ENCODE measurements around the gene CLASP1. TPM values are rescaled to one million over a fixed set of nuclear protein-coding genes. Genes with fewer than 3 reads are reported as not detected.
A peak's percentile ranks its signal among the peaks of the same experiment; 100 is the strongest.

CLASP1 gene
- total RNA-seq, 2 experiments from 2014 or later, result 58.0 to 58.5 TPM

DNA sequence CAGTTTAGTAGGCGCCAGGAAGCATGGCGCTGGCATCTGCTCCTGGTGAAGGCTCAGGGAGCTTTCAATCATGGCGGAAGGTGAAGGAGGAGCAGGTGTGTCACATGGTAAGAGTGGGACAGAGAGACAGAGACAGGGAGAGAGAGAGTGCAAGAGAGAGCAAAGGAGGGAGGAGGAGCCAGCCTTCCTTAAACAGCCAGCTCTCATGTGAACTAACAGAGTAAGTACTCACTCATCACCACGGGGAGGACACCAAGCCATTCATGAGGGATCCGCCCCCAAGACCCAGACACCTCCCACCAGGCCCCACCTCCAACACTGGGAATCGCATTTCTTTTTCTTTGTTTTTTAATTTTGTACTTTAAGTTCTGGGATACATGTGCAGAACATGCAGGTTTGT is 40.8 kb upstream of the CLASP1 start:
- H3K27me3 ChIP-seq (ENCODE audit: control insufficient read depth in 1 of 2, insufficient read depth in 2 of 2, low read length in 2 of 2), result no peaks in the 10 kb centered on the region
- ChIA-PET POLR2A (no interaction called here), CTCF (no interaction called here)
- ATAC-seq (ENCODE audit: poor library complexity), result no peak
- DNase-seq, result no peak
- no peak overlapping the region for H3K4me3 ChIP-seq (ENCODE audit: low read length)
- no peak overlapping the region for H3K27ac ChIP-seq (ENCODE audit: low read depth in 1 of 2, low read length in 2 of 2)
- no peaks in the 10 kb centered on the region for H3K36me3 ChIP-seq (ENCODE audit: insufficient read depth, low read length)
- Mint-ChIP-seq H3K9me3 (no peaks in the 10 kb centered on the region), H3K27me3 (no peaks in the 10 kb centered on the region), H3K27ac (no peak overlapping the region), H3K36me3 (ENCODE audit: low read depth) (no peaks in the 10 kb centered on the region), H3K4me3 (no peak overlapping the region), H3K4me1 (ENCODE audit: low read depth) (no peaks in the 10 kb centered on the region)
- no peaks in the 10 kb centered on the region for H3K9me3 ChIP-seq (ENCODE audit: control insufficient read depth in 1 of 2, insufficient read depth in 1 of 2, low read length in 2 of 2)
- intact Hi-C loops (cut with DNase I, micrococcal nuclease), result no loop called here
- no peaks in the 10 kb centered on the region for H3K4me1 ChIP-seq (ENCODE audit: insufficient read depth, low read length)
- TF ChIP-seq, protein P1, sequence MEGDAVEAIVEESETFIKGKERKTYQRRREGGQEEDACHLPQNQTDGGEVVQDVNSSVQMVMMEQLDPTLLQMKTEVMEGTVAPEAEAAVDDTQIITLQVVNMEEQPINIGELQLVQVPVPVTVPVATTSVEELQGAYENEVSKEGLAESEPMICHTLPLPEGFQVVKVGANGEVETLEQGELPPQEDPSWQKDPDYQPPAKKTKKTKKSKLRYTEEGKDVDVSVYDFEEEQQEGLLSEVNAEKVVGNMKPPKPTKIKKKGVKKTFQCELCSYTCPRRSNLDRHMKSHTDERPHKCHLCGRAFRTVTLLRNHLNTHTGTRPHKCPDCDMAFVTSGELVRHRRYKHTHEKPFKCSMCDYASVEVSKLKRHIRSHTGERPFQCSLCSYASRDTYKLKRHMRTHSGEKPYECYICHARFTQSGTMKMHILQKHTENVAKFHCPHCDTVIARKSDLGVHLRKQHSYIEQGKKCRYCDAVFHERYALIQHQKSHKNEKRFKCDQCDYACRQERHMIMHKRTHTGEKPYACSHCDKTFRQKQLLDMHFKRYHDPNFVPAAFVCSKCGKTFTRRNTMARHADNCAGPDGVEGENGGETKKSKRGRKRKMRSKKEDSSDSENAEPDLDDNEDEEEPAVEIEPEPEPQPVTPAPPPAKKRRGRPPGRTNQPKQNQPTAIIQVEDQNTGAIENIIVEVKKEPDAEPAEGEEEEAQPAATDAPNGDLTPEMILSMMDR (IDR thresholded peaks at IDR 0.05), result no peak

DNA sequence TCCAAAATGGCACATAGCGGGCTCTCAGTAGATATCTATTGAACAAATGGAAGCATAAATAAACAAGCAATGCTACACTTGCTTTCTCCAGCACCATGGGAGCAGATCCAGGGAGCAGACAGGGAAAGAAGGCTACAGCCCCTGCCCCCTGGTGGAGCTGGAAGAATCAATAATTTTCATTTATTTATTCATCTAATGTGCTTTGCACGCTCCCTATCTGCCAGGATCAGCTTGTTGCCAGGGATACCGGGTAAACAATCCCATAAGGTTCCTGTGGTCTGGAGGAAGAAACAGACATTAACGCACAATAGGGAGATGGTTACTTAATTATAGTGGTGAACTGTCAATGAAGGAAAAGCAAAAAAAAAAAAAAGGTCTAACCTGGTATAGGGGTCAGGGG is 40.1 kb upstream of the CLASP1 start:
- CTCF ChIA-PET, result interaction anchor here (0.9 kb wide), 1 partner anchor 32 kb away, joined by 3 read pairs; no protein-coding TSS in a partner anchor
- H3K36me3 Mint-ChIP-seq (ENCODE audit: low read depth), result peaks cover under 1% of the 10 kb centered on the region
- Histone ChIP-seq H3K9me3 (ENCODE audit: control insufficient read depth in 1 of 2, insufficient read depth in 1 of 2, low read length in 2 of 2) (no peaks in the 10 kb centered on the region), H3K36me3 (ENCODE audit: insufficient read depth, low read length) (no peaks in the 10 kb centered on the region), H3K4me1 (ENCODE audit: insufficient read depth, low read length) (no peaks in the 10 kb centered on the region), H3K27me3 (ENCODE audit: control insufficient read depth in 1 of 2, insufficient read depth in 2 of 2, low read length in 2 of 2) (no peaks in the 10 kb centered on the region), H3K27ac (ENCODE audit: low read depth in 1 of 2, low read length in 2 of 2) (no peak overlapping the region), H3K4me3 (ENCODE audit: low read length) (no peak overlapping the region)
- H3K4me1 Mint-ChIP-seq (ENCODE audit: low read depth), result no peaks in the 10 kb centered on the region
- POLR2A ChIA-PET, result no interaction called here
- H3K27me3 Mint-ChIP-seq, result no peaks in the 10 kb centered on the region
- no peak overlapping the region for H3K4me3 Mint-ChIP-seq
- H3K27ac Mint-ChIP-seq, result no peak overlapping the region
- ATAC-seq (ENCODE audit: poor library complexity) (no peak), DNase-seq (peak in 3 of 14 experiments; percentile 5 to 21 (median 8))
- TF ChIP-seq, protein P1 (IDR thresholded peaks at IDR 0.05), result no peak
- H3K9me3 Mint-ChIP-seq, result no peaks in the 10 kb centered on the region
- intact Hi-C loops (cut with DNase I, micrococcal nuclease), result no loop called here

GRCh38 chr2:121688820-121689219 is 39.6 kb upstream of the CLASP1 start:
- Mint-ChIP-seq H3K27ac (no peak overlapping the region), H3K27me3 (no peaks in the 10 kb centered on the region), H3K4me1 (ENCODE audit: low read depth) (no peaks in the 10 kb centered on the region), H3K36me3 (ENCODE audit: low read depth) (peaks cover 5% of the 10 kb centered on the region), H3K4me3 (no peak overlapping the region), H3K9me3 (no peaks in the 10 kb centered on the region)
- Histone ChIP-seq H3K9me3 (ENCODE audit: control insufficient read depth in 1 of 2, insufficient read depth in 1 of 2, low read length in 2 of 2) (peaks cover 2 to 5% of the 10 kb centered on the region in 2 experiments), H3K27me3 (ENCODE audit: control insufficient read depth in 1 of 2, insufficient read depth in 2 of 2, low read length in 2 of 2) (no peaks in the 10 kb centered on the region), H3K4me3 (ENCODE audit: low read length) (no peak overlapping the region), H3K4me1 (ENCODE audit: insufficient read depth, low read length) (no peaks in the 10 kb centered on the region), H3K36me3 (ENCODE audit: insufficient read depth, low read length) (no peaks in the 10 kb centered on the region), H3K27ac (ENCODE audit: low read depth in 1 of 2, low read length in 2 of 2) (no peak overlapping the region)
- CTCF ChIA-PET, result interaction anchor here (0.9 kb wide), 1 partner anchor 31 kb away, joined by 3 read pairs; no protein-coding TSS in a partner anchor
- no peak for ATAC-seq (ENCODE audit: poor library complexity)
- intact Hi-C loops (cut with DNase I, micrococcal nuclease), result no loop called here
- TF ChIP-seq, protein P1 (IDR thresholded peaks at IDR 0.05), result no peak
- POLR2A ChIA-PET, result no interaction called here
- no peak for DNase-seq

Data from CD4-positive, alpha-beta T cell (primary cell).